ENCODE measurements around the gene PAK1. TPM values are rescaled to one million over a fixed set of nuclear protein-coding genes. Genes with fewer than 3 reads are reported as not detected.

Gene PAK1
- total and polyA plus RNA-seq, 10 of the 15 experiments (the other 5 are each of a cell fraction or from before 2014, with no cell fraction given), result 43.8 to 321 (median 110) TPM

- TF ChIP-seq E2F4 (IDR thresholded peaks at IDR 0.05; ENCODE audit: low read depth, low read length), result no peak
- no peak for TF ChIP-seq KLF5 (IDR thresholded peaks at IDR 0.05; ENCODE audit: partially characterized antibody)
- no peak for TF ChIP-seq PML (IDR thresholded peaks at IDR 0.05; ENCODE audit: low read length)
- no peak for TF ChIP-seq MYC (IDR thresholded peaks at IDR 0.05; ENCODE audit: insufficient read depth, insufficient read length, insufficient replicate concordance, low read length, severe bottlenecking)
- no peak for TF ChIP-seq YBX1 (IDR thresholded peaks at IDR 0.05)
- TF ChIP-seq MYB (IDR thresholded peaks at IDR 0.05; ENCODE audit: borderline replicate concordance, low read depth, low read length), result no peak
- no peak for TF ChIP-seq STAT1 (conservative IDR thresholded peaks at IDR 0.05)
- TF ChIP-seq IKZF1 (conservative IDR thresholded peaks at IDR 0.05), result peak; percentile 65
- TF ChIP-seq TARDBP (IDR thresholded peaks at IDR 0.05; ENCODE audit: borderline replicate concordance), result no peak
- no peak for TF ChIP-seq IRF4 (IDR thresholded peaks at IDR 0.05; ENCODE audit: low read depth, low read length)
- TF ChIP-seq PBX3 (IDR thresholded peaks at IDR 0.05; ENCODE audit: insufficient replicate concordance, low read depth, low read length), result no peak
- TF ChIP-seq DPF2 (IDR thresholded peaks at IDR 0.05), result peak; percentile 51; the same call in 1 of the 2 replicates
- TF ChIP-seq JUNB (IDR thresholded peaks at IDR 0.05), result no peak
- TF ChIP-seq, protein P1, sequence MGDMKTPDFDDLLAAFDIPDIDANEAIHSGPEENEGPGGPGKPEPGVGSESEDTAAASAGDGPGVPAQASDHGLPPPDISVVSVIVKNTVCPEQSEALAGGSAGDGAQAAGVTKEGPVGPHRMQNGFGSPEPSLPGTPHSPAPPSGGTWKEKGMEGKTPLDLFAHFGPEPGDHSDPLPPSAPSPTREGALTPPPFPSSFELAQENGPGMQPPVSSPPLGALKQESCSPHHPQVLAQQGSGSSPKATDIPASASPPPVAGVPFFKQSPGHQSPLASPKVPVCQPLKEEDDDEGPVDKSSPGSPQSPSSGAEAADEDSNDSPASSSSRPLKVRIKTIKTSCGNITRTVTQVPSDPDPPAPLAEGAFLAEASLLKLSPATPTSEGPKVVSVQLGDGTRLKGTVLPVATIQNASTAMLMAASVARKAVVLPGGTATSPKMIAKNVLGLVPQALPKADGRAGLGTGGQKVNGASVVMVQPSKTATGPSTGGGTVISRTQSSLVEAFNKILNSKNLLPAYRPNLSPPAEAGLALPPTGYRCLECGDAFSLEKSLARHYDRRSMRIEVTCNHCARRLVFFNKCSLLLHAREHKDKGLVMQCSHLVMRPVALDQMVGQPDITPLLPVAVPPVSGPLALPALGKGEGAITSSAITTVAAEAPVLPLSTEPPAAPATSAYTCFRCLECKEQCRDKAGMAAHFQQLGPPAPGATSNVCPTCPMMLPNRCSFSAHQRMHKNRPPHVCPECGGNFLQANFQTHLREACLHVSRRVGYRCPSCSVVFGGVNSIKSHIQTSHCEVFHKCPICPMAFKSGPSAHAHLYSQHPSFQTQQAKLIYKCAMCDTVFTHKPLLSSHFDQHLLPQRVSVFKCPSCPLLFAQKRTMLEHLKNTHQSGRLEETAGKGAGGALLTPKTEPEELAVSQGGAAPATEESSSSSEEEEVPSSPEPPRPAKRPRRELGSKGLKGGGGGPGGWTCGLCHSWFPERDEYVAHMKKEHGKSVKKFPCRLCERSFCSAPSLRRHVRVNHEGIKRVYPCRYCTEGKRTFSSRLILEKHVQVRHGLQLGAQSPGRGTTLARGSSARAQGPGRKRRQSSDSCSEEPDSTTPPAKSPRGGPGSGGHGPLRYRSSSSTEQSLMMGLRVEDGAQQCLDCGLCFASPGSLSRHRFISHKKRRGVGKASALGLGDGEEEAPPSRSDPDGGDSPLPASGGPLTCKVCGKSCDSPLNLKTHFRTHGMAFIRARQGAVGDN (IDR thresholded peaks at IDR 0.05), result 0 out of 2 replicates have a peak, but pooled peaks have one; percentile 25
- no peak for TF ChIP-seq HCFC1 (IDR thresholded peaks at IDR 0.05; ENCODE audit: low read length)
- TF ChIP-seq WRNIP1 (IDR thresholded peaks at IDR 0.05; ENCODE audit: borderline replicate concordance, low read depth, low read length), result no peak
- TF ChIP-seq, protein P2, sequence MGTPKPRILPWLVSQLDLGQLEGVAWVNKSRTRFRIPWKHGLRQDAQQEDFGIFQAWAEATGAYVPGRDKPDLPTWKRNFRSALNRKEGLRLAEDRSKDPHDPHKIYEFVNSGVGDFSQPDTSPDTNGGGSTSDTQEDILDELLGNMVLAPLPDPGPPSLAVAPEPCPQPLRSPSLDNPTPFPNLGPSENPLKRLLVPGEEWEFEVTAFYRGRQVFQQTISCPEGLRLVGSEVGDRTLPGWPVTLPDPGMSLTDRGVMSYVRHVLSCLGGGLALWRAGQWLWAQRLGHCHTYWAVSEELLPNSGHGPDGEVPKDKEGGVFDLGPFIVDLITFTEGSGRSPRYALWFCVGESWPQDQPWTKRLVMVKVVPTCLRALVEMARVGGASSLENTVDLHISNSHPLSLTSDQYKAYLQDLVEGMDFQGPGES (IDR thresholded peaks at IDR 0.05), result no peak
- no peak for TF ChIP-seq USF2 (IDR thresholded peaks at IDR 0.05; ENCODE audit: borderline replicate concordance, low read depth, low read length)
- TF ChIP-seq, protein P3, sequence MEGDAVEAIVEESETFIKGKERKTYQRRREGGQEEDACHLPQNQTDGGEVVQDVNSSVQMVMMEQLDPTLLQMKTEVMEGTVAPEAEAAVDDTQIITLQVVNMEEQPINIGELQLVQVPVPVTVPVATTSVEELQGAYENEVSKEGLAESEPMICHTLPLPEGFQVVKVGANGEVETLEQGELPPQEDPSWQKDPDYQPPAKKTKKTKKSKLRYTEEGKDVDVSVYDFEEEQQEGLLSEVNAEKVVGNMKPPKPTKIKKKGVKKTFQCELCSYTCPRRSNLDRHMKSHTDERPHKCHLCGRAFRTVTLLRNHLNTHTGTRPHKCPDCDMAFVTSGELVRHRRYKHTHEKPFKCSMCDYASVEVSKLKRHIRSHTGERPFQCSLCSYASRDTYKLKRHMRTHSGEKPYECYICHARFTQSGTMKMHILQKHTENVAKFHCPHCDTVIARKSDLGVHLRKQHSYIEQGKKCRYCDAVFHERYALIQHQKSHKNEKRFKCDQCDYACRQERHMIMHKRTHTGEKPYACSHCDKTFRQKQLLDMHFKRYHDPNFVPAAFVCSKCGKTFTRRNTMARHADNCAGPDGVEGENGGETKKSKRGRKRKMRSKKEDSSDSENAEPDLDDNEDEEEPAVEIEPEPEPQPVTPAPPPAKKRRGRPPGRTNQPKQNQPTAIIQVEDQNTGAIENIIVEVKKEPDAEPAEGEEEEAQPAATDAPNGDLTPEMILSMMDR (IDR thresholded peaks at IDR 0.05 in 2 of 3, conservative IDR thresholded peaks at IDR 0.05 in 1 of 3; ENCODE audit: control insufficient read depth in 2 of 3, extremely low read depth in 1 of 3, insufficient read depth in 1 of 3, low read depth in 3 of 3, low read length in 3 of 3), result no peak
- TF ChIP-seq HDAC6 (IDR thresholded peaks at IDR 0.05; ENCODE audit: unreplicated experiment), result no peak
These were observed 698 bp downstream of the PAK1 start (continued) for GRCh38 chr11:77472991-77473800.

All from GM12878 (cell line).